Vagina (tissue), 2 donors: Measurements from ENCODE around the gene FAM200B. TPM values are rescaled to one million over a fixed set of nuclear protein-coding genes. Genes with fewer than 3 reads are reported as not detected.

Experiments used
- DNase-seq, 2 donors: peaks; one replicate each; pipeline ENCODE4 v3.0.0-alpha.2; 2017; ENCODE audit errors: extremely low spot score in 2 of 2
- H3K27ac ChIP-seq: fragments of 200-600 bp; sonication (generic); one replicate; pipeline ENCODE4 v1.5.1; 2019
- H3K27me3 ChIP-seq: fragments of 200-600 bp; sonication (generic); one replicate; pipeline ENCODE4 v1.5.1; 2019
- H3K36me3 ChIP-seq, 2 donors: fragments of 200-600 bp; sonication (generic); one replicate each; pipeline ENCODE4 v1.5.1; 2017 to 2019
- H3K4me1 ChIP-seq: fragments of 200-600 bp; sonication (generic); one replicate; pipeline ENCODE4 v1.5.1; 2019
- H3K4me3 ChIP-seq, 2 donors: fragments of 200-600 bp; sonication (generic); 1 replicate in 1 of 2; 2 replicates in 1 of 2; pipeline ENCODE4 v1.5.1; 2016 to 2019
- H3K9me3 ChIP-seq: fragments of 200-600 bp; sonication (generic); one replicate; pipeline ENCODE4 v1.5.1; 2019
- POLR2A ChIP-seq, 2 donors: fragments of 450-650 bp; IDR thresholded peaks; one replicate each; pipeline ENCODE4 v1.6.1; 2017; ENCODE audit warnings: antibody characterized with exemption in 2 of 2, mild to moderate bottlenecking in 2 of 2, moderate library complexity in 2 of 2
- POLR2AphosphoS5 ChIP-seq, 2 donors: sonication (generic); formaldehyde crosslinking; IDR thresholded peaks; one replicate each; pipeline ENCODE4 v1.9.0; 2017; ENCODE audit warnings: antibody characterized with exemption in 2 of 2, mild to moderate bottlenecking in 2 of 2, low read depth in 1 of 2; ENCODE audit not compliant: insufficient read depth in 1 of 2
- intact Hi-C: fragments of 100-400 bp; cut with DNase I; formaldehyde crosslinking; loops from one replicate; pipeline ENCODE4 v1.15.1; 2023
- total RNA-seq: library from RNA; depleted of rRNA; stranded (reverse); fragments of >200 nt; gene quantifications from one replicate; pipeline ENCODE4 v1.2.3, GENCODE V29; 2016
- TF ChIP-seq, protein P1 (sequence below), 3 experiments: fragments of 450-650 bp in 2 of 3; fragments of 200-600 bp in 1 of 3; sonication (generic) in 1 of 3; IDR thresholded peaks; one replicate each; pipeline ENCODE4 v1.5.1; 2017 to 2019; ENCODE audit warnings: antibody characterized with exemption in 3 of 3, mild to moderate bottlenecking in 2 of 3, moderate library complexity in 2 of 3

Gene FAM200B
- total RNA-seq, 1 donor from 2014 or later = 29.5 TPM

DNA sequence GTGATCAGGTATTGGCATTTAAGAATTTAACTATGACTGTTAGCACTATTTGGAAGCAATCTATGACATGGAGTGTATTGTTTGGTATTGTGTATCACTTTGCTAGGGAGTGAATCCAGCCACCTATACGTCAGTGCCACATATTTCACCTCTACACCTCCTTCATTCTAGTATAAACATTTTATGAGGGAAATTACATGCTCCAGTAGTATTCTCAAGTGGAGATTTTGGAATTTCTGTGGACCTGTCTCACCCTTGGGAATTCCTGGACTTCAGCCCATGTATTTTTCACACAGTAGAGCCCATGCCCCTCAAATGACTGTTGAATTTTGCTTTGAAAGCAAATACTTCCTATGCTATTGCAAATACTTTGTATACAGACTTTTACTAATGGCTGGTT, 32.5 kb downstream of the FAM200B start:
- Histone ChIP-seq H3K9me3 (no peaks in the 10 kb centered on the region), H3K4me1 (no peaks in the 10 kb centered on the region), H3K27me3 (no peaks in the 10 kb centered on the region), H3K4me3 (no peak overlapping the region), H3K36me3 (no peaks in the 10 kb centered on the region), H3K27ac (no peak overlapping the region)
- no peak for TF ChIP-seq POLR2A (IDR thresholded peaks at IDR 0.05)
- TF ChIP-seq POLR2AphosphoS5 (IDR thresholded peaks at IDR 0.05; ENCODE audit: insufficient read depth in 1 of 2, low read depth in 1 of 2) = no peak
- TF ChIP-seq, protein P1, sequence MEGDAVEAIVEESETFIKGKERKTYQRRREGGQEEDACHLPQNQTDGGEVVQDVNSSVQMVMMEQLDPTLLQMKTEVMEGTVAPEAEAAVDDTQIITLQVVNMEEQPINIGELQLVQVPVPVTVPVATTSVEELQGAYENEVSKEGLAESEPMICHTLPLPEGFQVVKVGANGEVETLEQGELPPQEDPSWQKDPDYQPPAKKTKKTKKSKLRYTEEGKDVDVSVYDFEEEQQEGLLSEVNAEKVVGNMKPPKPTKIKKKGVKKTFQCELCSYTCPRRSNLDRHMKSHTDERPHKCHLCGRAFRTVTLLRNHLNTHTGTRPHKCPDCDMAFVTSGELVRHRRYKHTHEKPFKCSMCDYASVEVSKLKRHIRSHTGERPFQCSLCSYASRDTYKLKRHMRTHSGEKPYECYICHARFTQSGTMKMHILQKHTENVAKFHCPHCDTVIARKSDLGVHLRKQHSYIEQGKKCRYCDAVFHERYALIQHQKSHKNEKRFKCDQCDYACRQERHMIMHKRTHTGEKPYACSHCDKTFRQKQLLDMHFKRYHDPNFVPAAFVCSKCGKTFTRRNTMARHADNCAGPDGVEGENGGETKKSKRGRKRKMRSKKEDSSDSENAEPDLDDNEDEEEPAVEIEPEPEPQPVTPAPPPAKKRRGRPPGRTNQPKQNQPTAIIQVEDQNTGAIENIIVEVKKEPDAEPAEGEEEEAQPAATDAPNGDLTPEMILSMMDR (IDR thresholded peaks at IDR 0.05) = no peak
- intact Hi-C loops = no loop called here
- DNase-seq = no peak

DNA sequence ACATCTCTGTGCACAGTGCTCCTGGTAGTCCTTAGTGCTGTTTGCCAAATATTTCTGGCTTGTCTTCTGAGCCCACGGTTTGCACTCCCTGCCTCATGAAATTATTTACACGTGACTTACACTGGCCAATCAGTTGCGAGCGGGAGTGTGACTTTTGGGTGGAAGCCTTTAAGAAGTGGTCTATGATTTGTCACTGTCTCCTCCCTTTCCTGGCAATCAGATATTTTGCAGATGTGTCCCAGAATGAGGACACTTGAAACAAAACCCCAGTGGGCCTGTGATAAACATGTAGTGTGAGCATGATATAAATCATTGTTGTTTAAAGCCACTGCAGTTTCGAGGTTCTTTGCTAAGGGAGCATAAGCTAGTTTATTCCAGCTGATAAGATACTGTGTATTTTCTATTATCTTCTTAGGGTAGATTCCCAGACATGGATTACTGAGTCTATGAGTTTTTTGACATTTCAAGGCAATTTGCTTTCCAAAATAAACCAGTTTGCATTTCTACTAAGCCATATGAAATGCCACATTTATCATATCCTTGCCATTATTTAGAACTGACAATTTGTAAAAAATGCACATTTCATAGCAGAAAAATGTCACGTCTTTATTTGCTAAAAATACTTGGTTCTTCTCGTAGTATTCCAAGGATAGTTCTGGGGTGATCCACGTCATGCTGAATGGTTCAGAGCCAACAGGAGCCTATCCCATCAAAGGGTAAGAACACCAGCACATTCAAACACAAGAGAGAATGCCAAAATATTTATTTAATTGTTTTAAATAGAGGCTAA, 33.2 kb downstream of the FAM200B start:
- Histone ChIP-seq H3K36me3 (no peaks in the 10 kb centered on the region), H3K4me1 (no peaks in the 10 kb centered on the region), H3K9me3 (no peaks in the 10 kb centered on the region), H3K4me3 (no peak overlapping the region), H3K27ac (no peak overlapping the region), H3K27me3 (no peaks in the 10 kb centered on the region)
- no peak for DNase-seq
- TF ChIP-seq, protein P1 (IDR thresholded peaks at IDR 0.05) = no peak
- TF ChIP-seq POLR2A (IDR thresholded peaks at IDR 0.05) = no peak
- no peak for TF ChIP-seq POLR2AphosphoS5 (IDR thresholded peaks at IDR 0.05; ENCODE audit: insufficient read depth in 1 of 2, low read depth in 1 of 2)
- intact Hi-C loops = no loop called here

DNA sequence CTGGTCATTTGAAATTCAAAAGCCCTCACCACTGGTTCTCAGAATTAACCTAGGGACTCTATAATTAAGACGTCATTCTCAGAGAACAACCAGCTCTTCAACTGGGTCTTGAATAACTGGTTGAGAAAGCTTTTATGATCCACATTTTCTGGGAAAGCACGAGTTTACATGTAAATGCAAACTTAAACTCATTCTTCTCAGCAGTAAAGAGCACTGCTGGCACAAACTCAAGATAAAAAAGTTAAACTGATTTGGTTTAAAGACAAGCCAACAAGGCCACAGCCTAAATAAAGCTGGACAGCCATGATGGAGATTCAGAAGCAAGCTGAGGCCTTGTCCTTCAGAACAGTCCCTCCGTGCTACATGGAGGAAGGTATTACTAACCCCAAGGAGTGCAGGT, 34.5 kb downstream of the FAM200B start:
- DNase-seq = no peak
- no peaks in the 10 kb centered on the region for H3K4me1 ChIP-seq
- no peaks in the 10 kb centered on the region for H3K36me3 ChIP-seq
- TF ChIP-seq, protein P1 (IDR thresholded peaks at IDR 0.05) = no peak
- TF ChIP-seq POLR2AphosphoS5 (IDR thresholded peaks at IDR 0.05; ENCODE audit: insufficient read depth in 1 of 2, low read depth in 1 of 2) = no peak
- TF ChIP-seq POLR2A (IDR thresholded peaks at IDR 0.05) = no peak
- H3K27ac ChIP-seq = no peak overlapping the region
- no peaks in the 10 kb centered on the region for H3K27me3 ChIP-seq
- intact Hi-C loops = no loop called here
- no peaks in the 10 kb centered on the region for H3K9me3 ChIP-seq
- H3K4me3 ChIP-seq = no peak overlapping the region

DNA sequence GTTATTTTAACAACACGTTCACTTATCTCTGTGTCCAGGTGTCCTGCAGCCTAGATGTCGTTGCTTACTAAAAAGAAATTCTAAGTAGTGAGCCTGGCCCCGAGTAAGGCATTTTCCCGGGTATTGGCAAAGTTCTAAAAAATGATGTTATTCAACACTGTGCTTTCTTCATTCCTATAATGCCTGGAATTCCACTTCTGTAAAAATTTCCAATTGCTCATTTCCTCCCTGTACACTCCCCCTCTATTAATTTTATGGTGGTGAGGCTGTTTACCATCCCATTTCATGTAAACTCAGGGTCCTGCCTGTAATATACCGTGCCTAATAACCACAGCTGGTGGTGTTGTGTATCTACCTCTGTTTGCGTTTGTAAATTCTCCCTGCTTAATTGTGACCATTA, 35.5 kb downstream of the FAM200B start:
- TF ChIP-seq POLR2AphosphoS5 (IDR thresholded peaks at IDR 0.05; ENCODE audit: insufficient read depth in 1 of 2, low read depth in 1 of 2) = no peak
- no peak for TF ChIP-seq POLR2A (IDR thresholded peaks at IDR 0.05)
- TF ChIP-seq, protein P1 (IDR thresholded peaks at IDR 0.05) = no peak
- no peaks in the 10 kb centered on the region for H3K4me1 ChIP-seq
- H3K27ac ChIP-seq = no peak overlapping the region
- no peak overlapping the region for H3K4me3 ChIP-seq
- intact Hi-C loops = no loop called here
- H3K27me3 ChIP-seq = no peaks in the 10 kb centered on the region
- H3K9me3 ChIP-seq = no peaks in the 10 kb centered on the region
- no peak for DNase-seq
- no peaks in the 10 kb centered on the region for H3K36me3 ChIP-seq

DNA sequence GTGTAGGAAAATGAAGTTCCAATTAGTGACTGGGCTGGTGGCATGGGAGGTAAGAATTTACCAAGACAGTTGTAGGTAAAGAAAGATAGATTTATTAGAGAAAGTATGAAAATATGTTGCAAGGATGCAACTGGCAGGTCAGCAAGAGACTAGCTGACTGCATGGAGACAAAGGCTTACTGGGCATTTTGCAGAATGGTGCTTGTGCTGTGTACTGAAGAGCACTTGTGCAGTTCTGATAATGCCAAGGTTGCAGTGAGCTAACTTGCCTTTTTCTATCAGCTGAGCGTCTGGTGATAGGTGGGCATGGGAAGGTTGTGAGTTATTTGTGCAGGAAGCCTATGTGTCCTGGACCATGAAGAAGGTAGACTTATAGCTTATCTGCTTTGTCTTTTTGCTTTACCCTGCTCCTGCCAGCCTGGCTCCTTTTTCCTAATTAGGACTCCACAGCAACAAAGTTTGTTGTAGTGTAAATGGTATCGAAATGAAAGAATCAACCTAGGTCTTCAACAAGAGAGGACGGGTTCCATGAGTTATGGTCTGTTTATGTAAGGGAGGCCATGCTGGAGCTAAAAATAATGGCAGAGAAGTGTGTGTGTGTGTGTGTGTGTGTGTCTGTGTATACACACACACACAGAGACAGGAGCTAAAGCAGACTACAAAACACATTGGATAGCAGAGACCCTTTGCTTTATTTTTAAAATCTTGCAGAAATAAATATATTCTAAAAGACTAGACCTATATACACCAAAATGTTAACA, 36.2 kb downstream of the FAM200B start:
- intact Hi-C loops = no loop called here
- Histone ChIP-seq H3K27ac (no peak overlapping the region), H3K4me1 (no peaks in the 10 kb centered on the region), H3K9me3 (no peaks in the 10 kb centered on the region), H3K4me3 (no peak overlapping the region), H3K27me3 (no peaks in the 10 kb centered on the region), H3K36me3 (no peaks in the 10 kb centered on the region)
- TF ChIP-seq, protein P1 (IDR thresholded peaks at IDR 0.05) = no peak
- TF ChIP-seq POLR2A (IDR thresholded peaks at IDR 0.05) (no peak), POLR2AphosphoS5 (IDR thresholded peaks at IDR 0.05; ENCODE audit: insufficient read depth in 1 of 2, low read depth in 1 of 2) (no peak)
- no peak for DNase-seq
